ENCODE results near the gene EMILIN2. TPM values are rescaled to one million over a fixed set of nuclear protein-coding genes. Genes with fewer than 3 reads are reported as not detected.

The EMILIN2 gene
- total and polyA plus RNA-seq, 2 donors (not counting 1 experiment from before 2014, with no cell fraction given) = 2.5 to 48.2 TPM

- DNase-seq = no peak
- no peaks in the 10 kb centered on the region for H3K9me3 ChIP-seq (ENCODE audit: control extremely low read depth in 1 of 3, control insufficient read depth in 2 of 3, insufficient read depth in 1 of 3, low read length in 2 of 3)
- no peak overlapping the region for H3K27ac ChIP-seq (ENCODE audit: low read length in 2 of 2)
- peaks cover 0 to 5% (median 2%) of the 10 kb centered on the region in 4 experiments for H3K27me3 ChIP-seq (replicated peaks in 1 of 4; ENCODE audit: control extremely low read depth in 1 of 4, control insufficient read depth in 3 of 4, insufficient read depth in 4 of 4, low read length in 3 of 4)
- H3K27me3 Mint-ChIP-seq = peaks cover 19% of the 10 kb centered on the region
- H3K79me2 ChIP-seq (ENCODE audit: control insufficient read depth, insufficient read depth, low read length) = no peaks in the 10 kb centered on the region
- no peak overlapping the region for H3K27ac Mint-ChIP-seq
- POLR2A ChIA-PET = no interaction called here
- CTCF ChIA-PET = no interaction called here
- no peak overlapping the region for H2AFZ ChIP-seq (ENCODE audit: insufficient read depth, low read depth, low read length, poor library complexity, severe bottlenecking)
- no peak overlapping the region for H3K4me3 ChIP-seq (ENCODE audit: control extremely low read depth in 1 of 5, extremely low read depth in 1 of 5, insufficient read depth in 1 of 5, low read depth in 2 of 5, low read length in 4 of 5)
- H3K36me3 ChIP-seq (replicated peaks in 1 of 2; ENCODE audit: control extremely low read depth in 1 of 2, control insufficient read depth in 1 of 2, extremely low read depth in 1 of 2, insufficient read depth in 2 of 2, low read length in 1 of 2) = no peaks in the 10 kb centered on the region
- H4K20me1 ChIP-seq (ENCODE audit: control insufficient read depth, insufficient read depth, low read length, poor library complexity, severe bottlenecking) = no peaks in the 10 kb centered on the region
- H3K9me3 Mint-ChIP-seq (ENCODE audit: insufficient read depth) = no peaks in the 10 kb centered on the region
- no peak overlapping the region for H3K4me2 ChIP-seq (replicated peaks; ENCODE audit: low read depth, low read length, poor library complexity, severe bottlenecking)
- H3K4me3 Mint-ChIP-seq = no peak overlapping the region
- peaks cover 14% of the 10 kb centered on the region for H3K4me1 Mint-ChIP-seq
- intact Hi-C loops (cut with micrococcal nuclease) = no loop called here
- H3K9ac ChIP-seq (ENCODE audit: low read length) = no peak overlapping the region
- ATAC-seq (ENCODE audit: low read depth) = no peak
- 91% methylated on average over 13 of the region's 15 CpGs for WGBS (ENCODE audit: insufficient coverage)
- peaks cover 9 to 10% of the 10 kb centered on the region in 2 donors for H3K4me1 ChIP-seq (ENCODE audit: control insufficient read depth in 2 of 2, insufficient read depth in 2 of 2, low read length in 2 of 2)
- no peak for TF ChIP-seq CTCF (IDR thresholded peaks at IDR 0.05)
Measured at GRCh38 chr18:2878656-2879330, 32.0 kb downstream of the EMILIN2 start.

GRCh38 chr18:2879889-2880288, 33.1 kb downstream of the EMILIN2 start:
- 71% methylated on average over 3 of the region's 4 CpGs for WGBS (ENCODE audit: insufficient coverage)

More at GRCh38 chr18:2879889-2880288, 33.1 kb downstream of the EMILIN2 start:
- no peaks in the 10 kb centered on the region for H3K79me2 ChIP-seq (ENCODE audit: control insufficient read depth, insufficient read depth, low read length)
- H4K20me1 ChIP-seq (ENCODE audit: control insufficient read depth, insufficient read depth, low read length, poor library complexity, severe bottlenecking) = no peaks in the 10 kb centered on the region
- H3K9ac ChIP-seq (ENCODE audit: low read length) = no peak overlapping the region
- intact Hi-C loops (cut with micrococcal nuclease) = no loop called here
- H3K4me3 ChIP-seq (ENCODE audit: control extremely low read depth in 1 of 5, extremely low read depth in 1 of 5, insufficient read depth in 1 of 5, low read depth in 2 of 5, low read length in 4 of 5) = no peak overlapping the region
- peaks cover 9 to 10% of the 10 kb centered on the region in 2 donors for H3K4me1 ChIP-seq (ENCODE audit: control insufficient read depth in 2 of 2, insufficient read depth in 2 of 2, low read length in 2 of 2)
- ChIA-PET POLR2A (no interaction called here), CTCF (no interaction called here)
- no peak overlapping the region for H3K4me2 ChIP-seq (replicated peaks; ENCODE audit: low read depth, low read length, poor library complexity, severe bottlenecking)
- Mint-ChIP-seq H3K4me1 (peaks cover 14% of the 10 kb centered on the region), H3K27ac (no peak overlapping the region), H3K4me3 (no peak overlapping the region), H3K27me3 (peaks cover 19% of the 10 kb centered on the region), H3K9me3 (ENCODE audit: insufficient read depth) (no peaks in the 10 kb centered on the region)
- peaks cover 0 to 5% (median 2%) of the 10 kb centered on the region in 4 experiments for H3K27me3 ChIP-seq (replicated peaks in 1 of 4; ENCODE audit: control extremely low read depth in 1 of 4, control insufficient read depth in 3 of 4, insufficient read depth in 4 of 4, low read length in 3 of 4)
- TF ChIP-seq CTCF (IDR thresholded peaks at IDR 0.05) (no peak), EZH2 (IDR thresholded peaks at IDR 0.05; ENCODE audit: borderline replicate concordance, insufficient read depth, low read depth, low read length, poor library complexity, severe bottlenecking) (no peak)
- no peaks in the 10 kb centered on the region for H3K36me3 ChIP-seq (replicated peaks in 1 of 2; ENCODE audit: control extremely low read depth in 1 of 2, control insufficient read depth in 1 of 2, extremely low read depth in 1 of 2, insufficient read depth in 2 of 2, low read length in 1 of 2)
- H2AFZ ChIP-seq (ENCODE audit: insufficient read depth, low read depth, low read length, poor library complexity, severe bottlenecking) = no peak overlapping the region
- ATAC-seq (ENCODE audit: low read depth) (no peak), DNase-seq (no peak)
- no peaks in the 10 kb centered on the region for H3K9me3 ChIP-seq (ENCODE audit: control extremely low read depth in 1 of 3, control insufficient read depth in 2 of 3, insufficient read depth in 1 of 3, low read length in 2 of 3)
- H3K27ac ChIP-seq (ENCODE audit: low read length in 2 of 2) = no peak overlapping the region
